ENCODE data around the gene ZIC2.

Gene ZIC2

GRCh38 chr13:99960663-99961311 is 20.8 kb upstream of the ZIC2 start:
- DNase-seq: peak; percentile 29

- DNase-seq: no peak
Observed at GRCh38 chr13:99961636-99962035, 19.9 kb upstream of the ZIC2 start.

- peak; percentile 44 for DNase-seq
Observed at GRCh38 chr13:99962242-99962641, 19.3 kb upstream of the ZIC2 start.

- DNase-seq: no peak
Observed at GRCh38 chr13:99963816-99964339, 17.7 kb upstream of the ZIC2 start.

GRCh38 chr13:99965329-99966000 is 16.1 kb upstream of the ZIC2 start:
- DNase-seq: no peak

GRCh38 chr13:99966064-99966805 is 15.3 kb upstream of the ZIC2 start:
- DNase-seq: no peak

DNA sequence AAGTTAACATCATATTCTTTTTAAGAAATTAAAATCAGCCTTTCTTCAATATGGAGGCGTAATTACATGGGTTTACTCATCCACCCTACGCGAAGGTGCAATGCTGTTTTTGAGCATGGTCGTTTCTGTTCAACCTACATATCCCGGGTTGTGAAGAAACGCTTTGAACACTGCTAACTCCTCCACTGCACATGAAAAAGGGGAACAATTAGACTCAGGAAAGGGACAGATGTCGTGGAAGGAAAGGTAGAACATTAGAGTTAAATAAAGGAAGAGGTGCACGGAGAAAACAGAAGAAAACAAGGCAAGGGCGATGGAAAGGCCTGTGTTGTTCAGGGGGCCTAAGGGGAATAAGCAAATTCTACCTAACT is 14.1 kb upstream of the ZIC2 start:
- no peak for DNase-seq

- no peak for DNase-seq
Observed at GRCh38 chr13:99967869-99968520, 13.6 kb upstream of the ZIC2 start.

DNA sequence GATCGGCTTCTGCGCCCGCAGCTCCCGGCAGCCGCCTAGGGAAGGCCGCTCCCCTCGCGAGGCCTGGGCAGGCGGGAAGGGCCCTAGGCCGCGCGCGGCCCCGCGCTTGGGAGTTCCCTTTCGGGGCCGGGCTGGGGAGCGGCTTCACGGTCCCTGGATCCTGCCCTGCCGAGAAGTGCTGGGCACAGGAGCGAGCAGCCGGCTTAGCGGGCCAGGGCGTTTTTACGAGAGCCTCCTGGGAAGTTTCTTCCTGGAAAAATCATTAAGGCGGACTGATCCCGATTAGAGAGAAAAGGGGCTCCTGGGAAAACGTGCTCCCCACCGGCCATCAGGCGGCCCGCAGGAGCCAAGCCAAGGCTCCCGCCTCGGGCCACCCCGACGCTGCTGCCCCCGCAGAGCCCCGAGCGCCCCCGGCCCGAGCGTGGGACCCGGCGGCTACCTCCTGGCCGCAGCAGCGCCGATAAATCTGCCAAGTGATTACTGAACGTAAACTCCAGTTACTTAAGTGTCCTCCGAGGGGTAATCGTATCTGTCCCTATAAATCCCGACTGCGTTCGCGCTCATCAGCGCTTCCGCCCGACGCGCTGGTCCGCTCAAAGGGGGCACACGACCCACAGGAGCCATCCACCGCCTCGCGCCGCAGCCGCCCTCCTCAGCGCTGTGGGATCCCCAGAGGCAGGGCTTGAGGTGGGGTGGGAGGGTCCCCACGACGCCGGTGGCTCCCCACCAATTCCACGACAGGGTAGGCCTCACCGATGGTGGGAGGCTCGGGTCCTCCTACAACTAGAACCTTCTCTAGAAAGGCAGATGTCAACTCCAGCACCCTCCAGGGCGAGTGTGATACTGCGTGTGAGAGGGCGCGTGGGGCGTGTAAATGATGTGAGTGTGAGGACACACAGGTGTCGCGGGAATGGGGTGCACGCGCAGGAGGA is 12.8 kb upstream of the ZIC2 start:
- DNase-seq: no peak

DNA sequence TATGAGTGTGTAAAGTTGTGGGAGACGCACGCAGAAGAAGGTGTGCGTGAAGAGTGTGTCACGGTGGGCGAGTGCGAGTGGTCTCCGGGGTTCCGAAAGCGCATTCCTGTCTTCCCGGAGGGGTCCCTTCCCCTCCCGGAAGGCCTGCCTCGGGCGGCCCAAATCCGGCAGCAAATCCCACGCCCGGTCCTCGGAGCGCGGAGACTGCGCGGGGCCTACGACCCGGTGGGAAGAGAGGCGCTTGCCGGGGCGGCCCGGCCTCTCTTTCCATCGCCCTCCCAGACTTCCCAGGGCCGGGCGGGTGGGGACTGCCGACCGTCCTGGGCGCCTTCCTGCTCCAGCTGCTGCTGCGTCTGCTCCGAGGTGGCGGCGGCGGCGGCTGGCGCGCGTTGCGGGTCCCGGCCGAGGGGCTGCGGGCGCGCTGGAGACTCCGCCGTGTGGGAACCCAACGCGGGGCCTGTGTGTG is 12.1 kb upstream of the ZIC2 start:
- DNase-seq: no peak

DNA sequence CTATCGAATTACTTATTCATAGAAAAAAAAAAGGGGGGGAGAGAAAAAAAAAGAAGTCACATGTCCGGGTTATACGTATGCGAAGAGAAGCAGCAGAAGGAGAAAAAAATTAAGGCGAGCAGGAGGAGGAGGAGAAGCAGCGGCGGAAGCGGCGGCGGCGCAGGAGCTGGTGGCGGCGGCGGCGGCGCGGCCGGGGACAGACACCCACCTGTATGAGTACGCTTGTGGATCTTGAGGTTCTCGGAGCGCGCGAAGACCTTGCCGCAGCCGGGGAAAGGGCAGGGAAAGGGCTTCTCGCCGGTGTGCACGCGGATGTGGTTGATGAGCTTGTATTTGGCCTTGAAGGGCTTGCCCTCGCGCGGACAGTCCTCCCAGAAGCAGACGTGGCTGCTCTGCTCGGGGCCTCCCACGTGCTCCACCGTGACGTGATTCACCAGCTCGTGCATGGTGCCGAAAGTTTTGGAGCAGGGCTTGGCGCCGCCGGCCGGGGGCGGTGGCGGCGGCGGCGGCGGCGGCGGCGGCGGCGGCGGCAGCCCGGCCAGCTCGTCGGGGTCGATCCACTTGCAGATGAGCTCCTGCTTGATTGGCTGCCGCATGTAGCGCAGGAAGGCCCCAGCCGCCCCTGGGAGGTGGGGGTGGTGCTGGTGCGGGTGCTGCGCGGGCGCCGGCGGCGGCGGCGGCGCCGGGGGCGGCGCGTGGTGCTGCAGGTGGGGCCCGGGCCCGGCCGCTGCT is 11.5 kb upstream of the ZIC2 start:
- DNase-seq: peak; percentile 30

- DNase-seq: no peak
Observed at GRCh38 chr13:99970651-99971575, 10.7 kb upstream of the ZIC2 start.

DNA sequence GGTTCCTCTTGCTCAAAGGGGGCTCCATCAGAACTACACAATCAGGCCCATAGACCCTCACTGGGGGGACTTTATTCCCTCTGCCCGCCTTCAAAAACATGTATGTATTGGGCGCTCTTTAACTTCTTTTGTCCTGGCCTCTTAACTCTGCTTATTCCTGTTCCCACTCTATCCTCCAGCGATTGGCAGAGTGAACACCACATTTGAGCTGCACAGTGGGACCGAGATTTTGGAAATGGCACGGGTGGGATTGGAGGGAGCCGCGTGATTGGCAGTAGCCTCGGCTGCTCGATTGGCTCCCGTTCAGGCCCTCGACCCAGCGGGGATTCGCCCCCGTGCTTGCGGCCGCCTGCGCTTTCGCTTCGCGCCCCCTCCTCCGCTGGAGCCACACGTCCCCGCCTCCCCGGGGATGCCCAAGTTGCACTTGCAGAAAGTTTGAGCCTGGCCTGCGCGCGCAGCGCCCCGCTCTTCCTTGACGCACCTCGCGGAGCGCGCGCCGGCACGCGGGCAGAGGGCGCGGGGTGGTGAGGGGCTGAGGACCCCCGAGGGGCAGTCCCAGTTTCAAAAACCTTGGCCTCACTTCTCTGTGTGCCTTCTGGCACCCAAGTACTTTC is 9.9 kb upstream of the ZIC2 start, which contains the start of gene ZIC5:
Gene ZIC5 (minus strand): TSS at position 192 of the 614 bp plus-strand sequence. CDS start 164 bp downstream, at position 28.
- no peak for DNase-seq

GRCh38 chr13:99972190-99972731 is 9.3 kb upstream of the ZIC2 start:
- no peak for DNase-seq

DNA sequence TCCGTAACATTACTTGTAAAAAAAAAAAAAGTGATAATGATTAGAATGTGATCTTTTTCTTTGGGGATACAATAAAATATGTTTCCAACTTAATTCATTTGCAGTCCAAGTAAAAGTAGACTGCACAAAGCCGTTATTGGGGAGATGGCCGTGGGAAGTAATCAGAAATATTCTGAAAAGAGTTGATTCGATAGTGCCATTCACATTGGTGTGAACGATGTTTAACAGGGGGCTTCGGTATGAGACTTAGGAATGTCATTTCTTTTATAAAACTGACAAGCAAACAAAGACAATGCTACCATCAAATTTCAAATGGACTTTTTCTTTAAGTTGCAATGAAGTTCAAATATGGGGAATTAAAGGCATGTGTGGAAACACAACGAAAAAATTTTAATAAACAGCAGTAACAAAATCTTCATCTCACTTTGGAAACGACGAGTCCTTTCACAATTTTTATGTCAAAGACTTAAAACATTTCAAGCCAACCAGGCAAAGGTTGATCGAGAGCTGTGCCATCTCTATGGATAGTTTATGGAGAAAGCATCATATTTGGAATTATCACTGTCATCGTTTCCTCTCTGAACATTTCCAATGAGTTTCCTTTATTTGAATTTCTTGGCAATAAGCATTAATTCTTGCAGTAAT is 8.3 kb upstream of the ZIC2 start:
- no peak for DNase-seq

- no peak for DNase-seq
Observed at GRCh38 chr13:99973808-99974185, 7.8 kb upstream of the ZIC2 start.

DNA sequence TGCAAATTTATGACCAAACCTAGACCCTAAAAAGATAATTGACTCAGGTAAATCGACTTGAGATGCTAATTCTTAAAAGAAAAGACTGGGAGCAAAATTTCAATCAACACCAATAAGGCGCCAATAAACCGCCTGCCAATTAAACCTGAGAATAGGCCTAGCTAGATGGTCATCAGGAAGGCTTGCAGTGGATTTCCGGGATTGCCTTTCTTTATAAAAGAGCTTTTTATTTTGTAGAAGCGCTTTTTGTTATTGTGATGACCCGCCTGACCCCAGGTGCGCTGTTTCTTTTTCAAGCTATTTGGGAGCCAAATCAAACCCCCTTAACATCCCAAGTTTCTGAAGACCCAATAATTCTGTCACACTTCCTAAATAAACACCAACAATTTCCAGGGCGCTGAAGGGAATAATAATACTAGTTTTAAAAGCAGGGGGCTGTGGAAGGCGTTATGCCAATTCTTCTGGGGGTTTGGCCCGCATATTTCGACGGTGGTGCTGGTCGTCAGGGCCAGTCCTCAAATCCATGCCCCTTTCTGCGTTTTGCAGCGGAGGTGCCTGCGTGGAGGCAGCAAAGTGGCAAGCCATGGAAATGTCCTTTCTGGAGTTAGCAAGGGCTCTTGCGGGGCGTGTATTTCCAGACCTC is 7.2 kb upstream of the ZIC2 start:
- DNase-seq: no peak

- no peak for DNase-seq
Observed at GRCh38 chr13:99974939-99975561, 6.5 kb upstream of the ZIC2 start.
